ENCODE data around the gene NR0B2.

NR0B2 gene

DNA sequence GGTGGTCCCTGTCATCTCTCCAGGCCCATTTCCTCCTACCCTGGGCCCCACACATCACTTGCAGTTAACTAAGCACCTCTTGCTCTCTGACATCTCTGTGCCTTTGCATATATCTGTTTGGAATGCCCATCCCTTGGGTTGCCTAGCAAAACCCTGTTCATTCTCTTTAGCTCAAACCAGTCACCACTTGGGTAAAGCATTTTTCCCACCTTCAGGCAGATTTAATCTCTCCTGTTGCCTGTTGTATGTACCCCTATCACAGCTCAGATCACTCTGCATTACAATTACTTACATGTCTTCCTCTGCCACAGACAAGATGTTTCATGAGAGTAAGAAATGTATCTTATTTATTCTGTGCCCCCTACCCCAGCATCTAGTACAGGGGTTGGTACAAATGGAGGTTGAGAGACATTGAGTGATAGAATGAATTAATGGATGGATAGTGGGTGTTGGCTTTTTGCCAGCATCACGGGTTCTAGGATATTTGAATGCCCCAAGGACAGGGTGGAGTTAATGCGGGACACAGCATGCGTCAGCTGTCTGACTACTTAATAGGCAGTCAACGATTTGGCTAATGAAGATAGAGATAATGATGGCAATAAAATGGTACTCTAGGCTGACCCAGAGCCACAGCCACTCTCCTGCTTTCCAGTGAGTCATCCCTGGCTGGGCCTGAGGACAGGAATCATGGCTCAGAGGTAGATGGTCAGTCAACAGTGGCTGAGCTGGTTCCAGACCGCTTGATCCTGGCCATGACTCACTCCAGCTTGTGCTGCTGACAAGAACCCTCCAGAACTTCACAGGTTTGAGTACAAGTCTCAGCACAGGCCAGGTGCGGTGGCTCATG, 6.5 kb downstream of the NR0B2 start:
- TF ChIP-seq, protein P1, sequence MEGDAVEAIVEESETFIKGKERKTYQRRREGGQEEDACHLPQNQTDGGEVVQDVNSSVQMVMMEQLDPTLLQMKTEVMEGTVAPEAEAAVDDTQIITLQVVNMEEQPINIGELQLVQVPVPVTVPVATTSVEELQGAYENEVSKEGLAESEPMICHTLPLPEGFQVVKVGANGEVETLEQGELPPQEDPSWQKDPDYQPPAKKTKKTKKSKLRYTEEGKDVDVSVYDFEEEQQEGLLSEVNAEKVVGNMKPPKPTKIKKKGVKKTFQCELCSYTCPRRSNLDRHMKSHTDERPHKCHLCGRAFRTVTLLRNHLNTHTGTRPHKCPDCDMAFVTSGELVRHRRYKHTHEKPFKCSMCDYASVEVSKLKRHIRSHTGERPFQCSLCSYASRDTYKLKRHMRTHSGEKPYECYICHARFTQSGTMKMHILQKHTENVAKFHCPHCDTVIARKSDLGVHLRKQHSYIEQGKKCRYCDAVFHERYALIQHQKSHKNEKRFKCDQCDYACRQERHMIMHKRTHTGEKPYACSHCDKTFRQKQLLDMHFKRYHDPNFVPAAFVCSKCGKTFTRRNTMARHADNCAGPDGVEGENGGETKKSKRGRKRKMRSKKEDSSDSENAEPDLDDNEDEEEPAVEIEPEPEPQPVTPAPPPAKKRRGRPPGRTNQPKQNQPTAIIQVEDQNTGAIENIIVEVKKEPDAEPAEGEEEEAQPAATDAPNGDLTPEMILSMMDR (conservative IDR thresholded peaks at IDR 0.05): no peak
- TF ChIP-seq ZFX (IDR thresholded peaks at IDR 0.05): no peak
- no peak overlapping the region for H3K27ac ChIP-seq

DNA sequence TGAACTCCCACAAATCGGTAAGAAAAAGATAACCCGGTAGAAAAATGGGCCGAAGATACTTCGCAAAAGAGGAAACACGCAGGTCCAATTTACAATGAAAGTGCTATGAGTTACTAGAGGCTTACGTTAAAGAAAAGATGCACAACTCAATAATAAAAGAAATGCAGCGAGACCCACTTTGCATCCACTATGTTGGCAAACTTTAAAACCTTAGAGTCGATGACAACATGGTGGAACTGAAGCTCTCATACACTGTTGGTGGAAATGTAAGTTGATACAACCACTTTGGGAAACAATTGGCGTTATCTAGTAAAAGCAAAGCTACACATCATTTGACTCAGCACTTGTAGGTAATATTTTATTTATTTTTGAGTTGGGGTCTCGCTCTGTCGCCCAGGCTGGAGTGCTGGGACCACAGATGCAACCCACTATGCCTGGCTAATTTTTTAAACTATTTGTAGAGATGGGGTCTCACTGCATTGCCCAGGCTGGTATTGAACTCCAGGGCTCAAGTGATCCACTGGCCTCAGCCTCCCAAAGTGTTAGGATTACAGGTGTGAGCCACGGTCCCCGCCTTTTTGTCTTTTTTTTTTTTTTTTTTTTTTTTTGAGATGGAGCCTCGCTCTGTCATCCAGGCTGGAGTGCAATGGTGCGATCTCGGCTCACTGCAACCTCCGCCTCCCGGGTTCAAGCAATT, 12.8 kb downstream of the NR0B2 start:
- peak overlapping the region; percentile 64 for H3K27ac ChIP-seq
- TF ChIP-seq ZFX (IDR thresholded peaks at IDR 0.05): no peak
- TF ChIP-seq, protein P1 (conservative IDR thresholded peaks at IDR 0.05): no peak

DNA sequence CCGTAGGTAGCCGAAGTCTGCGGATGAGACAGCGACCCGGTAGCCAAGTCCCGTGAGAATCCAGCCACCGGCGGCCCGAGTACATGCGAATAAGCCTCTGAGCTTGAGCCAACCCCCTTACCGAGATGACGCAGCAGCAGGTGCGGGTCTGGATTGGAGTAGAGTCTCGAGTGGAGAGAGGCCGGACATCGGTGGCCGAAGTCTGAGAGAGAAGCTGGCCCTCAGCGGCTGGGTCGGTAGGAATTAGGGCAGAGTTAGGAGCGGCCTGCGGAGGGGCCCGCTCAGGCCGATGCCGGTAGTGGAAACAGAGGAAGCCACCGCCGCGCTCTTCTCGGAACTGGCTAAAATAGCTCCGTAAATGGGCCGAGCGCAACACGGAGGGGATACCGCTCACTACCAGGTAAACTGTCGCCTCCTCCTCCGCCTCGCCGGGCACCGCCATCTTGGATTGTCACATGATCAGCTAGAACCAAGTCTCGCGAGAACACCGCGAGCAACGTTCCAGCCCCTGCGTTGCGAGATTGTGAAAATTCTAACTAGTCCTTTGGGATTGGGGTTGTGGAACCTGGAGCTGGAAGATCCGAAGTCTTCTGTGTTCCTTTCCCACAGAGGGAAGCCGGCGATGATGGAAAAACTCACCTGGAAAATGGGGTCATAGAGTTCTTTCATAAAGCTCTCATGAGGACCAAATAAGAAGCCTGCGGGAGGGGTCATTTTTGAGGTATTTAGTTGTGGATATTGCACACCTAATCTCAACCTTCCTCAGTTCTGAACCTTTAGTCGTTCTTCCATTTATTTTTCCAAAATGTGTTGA, 13.6 kb downstream of the NR0B2 start, which contains the start of gene GPATCH3:
GPATCH3 (minus strand) TSS at position 467 of the 814 bp plus-strand sequence; CDS start at position 442, 25 bp downstream.
- H3K27ac ChIP-seq: peak within 1 kb of the TSS; percentile 64
- peak; percentile 80 for TF ChIP-seq ZFX (IDR thresholded peaks at IDR 0.05)
- TF ChIP-seq, protein P1 (conservative IDR thresholded peaks at IDR 0.05): no peak

DNA sequence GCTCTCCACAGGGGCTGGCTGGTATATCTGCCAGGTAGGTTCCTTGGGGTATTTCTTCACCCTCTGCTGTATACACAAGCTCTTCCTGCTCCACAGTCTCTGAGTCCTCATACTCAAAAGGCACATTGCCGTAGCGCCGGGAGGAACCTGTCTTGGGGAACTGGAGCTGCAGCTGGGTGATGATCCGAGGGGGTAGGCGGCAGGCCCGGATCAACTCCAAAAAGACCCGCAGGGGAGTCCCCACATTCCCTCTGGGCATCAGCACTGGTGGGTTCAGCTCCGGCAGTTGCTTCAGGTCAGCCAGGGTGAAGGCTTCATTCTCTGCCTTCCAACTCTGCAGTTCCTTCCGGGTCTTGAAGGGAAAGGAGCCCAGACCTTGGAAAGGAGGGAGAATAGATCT, 16.4 kb downstream of the NR0B2 start:
- no peak for TF ChIP-seq ZFX (IDR thresholded peaks at IDR 0.05)
- TF ChIP-seq, protein P1 (conservative IDR thresholded peaks at IDR 0.05): no peak
- no peak overlapping the region for H3K27ac ChIP-seq

DNA sequence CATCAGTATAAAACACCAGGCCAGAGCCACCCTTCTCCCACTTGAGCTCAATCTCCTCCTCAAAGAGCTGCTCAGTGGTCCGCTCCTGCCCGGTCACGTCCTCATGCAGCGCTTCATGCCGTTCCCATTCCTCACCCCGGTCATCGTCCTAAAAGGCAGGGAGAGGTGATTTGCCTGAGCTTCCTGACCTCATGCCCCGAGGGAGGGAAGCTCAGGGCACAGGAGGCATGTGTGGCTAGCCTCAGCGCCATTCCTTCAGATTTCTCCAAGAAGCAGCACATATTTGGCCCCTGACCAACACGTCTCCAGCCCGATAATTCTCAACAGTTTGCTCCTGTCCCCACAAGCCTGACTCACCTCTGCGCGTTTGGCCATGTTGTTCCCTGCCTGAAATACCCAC, 19.5 kb downstream of the NR0B2 start:
- no peak for TF ChIP-seq ZFX (IDR thresholded peaks at IDR 0.05)
- TF ChIP-seq, protein P1 (conservative IDR thresholded peaks at IDR 0.05): no peak
- H3K27ac ChIP-seq: no peak overlapping the region

DNA sequence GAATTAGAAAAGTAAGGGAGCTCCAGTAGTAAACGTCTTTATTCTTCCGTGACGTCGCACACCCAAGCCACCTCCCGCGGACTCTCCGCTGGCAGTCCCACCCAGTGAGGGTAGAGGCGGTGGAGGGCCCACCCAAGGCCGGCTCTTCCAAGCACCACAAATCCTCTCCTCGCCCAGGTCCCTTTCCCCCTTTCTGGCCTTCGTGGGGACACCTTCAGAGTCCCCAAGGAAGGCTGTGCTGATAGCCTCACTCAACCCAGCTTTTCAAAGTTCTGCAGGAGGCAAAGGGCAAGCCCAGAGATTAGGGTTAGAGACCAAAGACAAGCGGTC, 23.3 kb downstream of the NR0B2 start:
- TF ChIP-seq, protein P1 (conservative IDR thresholded peaks at IDR 0.05): no peak
- no peak for TF ChIP-seq ZFX (IDR thresholded peaks at IDR 0.05)
- peak overlapping the region; percentile 82 for H3K27ac ChIP-seq
